ENCODE measurements around the gene BRF1. TPM values are rescaled to one million over a fixed set of nuclear protein-coding genes. Genes with fewer than 3 reads are reported as not detected.

The BRF1 gene
- total RNA-seq, 2 donors from 2014 or later, result 38.2 to 41.7 TPM

- peak overlapping the region in 1 of 2 donors; percentile 51 for H3K27ac Mint-ChIP-seq
- no peaks in the 10 kb centered on the region for H3K36me3 Mint-ChIP-seq
- H3K9me3 Mint-ChIP-seq, result no peaks in the 10 kb centered on the region
- DNase-seq (ENCODE audit: low spot score in 2 of 2), result peak in 1 of 2 donors; percentile 37
- peak; percentile 36 to 39 for ATAC-seq
Measured at GRCh38 chr14:105193916-105194782, 106.7 kb downstream of the BRF1 start.

GRCh38 chr14:105192866-105193731, 107.7 kb downstream of the BRF1 start:
- peaks cover 0 to 7% of the 10 kb centered on the region in 2 donors for H3K36me3 Mint-ChIP-seq
- ATAC-seq (peak; percentile 54 to 67), DNase-seq (ENCODE audit: low spot score in 2 of 2) (peak in 1 of 2 donors; percentile 22)
- H3K9me3 Mint-ChIP-seq, result peaks cover 0 to 6% of the 10 kb centered on the region in 2 donors
- no peak overlapping the region for H3K27ac Mint-ChIP-seq

GRCh38 chr14:105187935-105188524, 112.8 kb downstream of the BRF1 start:
- Mint-ChIP-seq H3K27ac (no peak overlapping the region), H3K36me3 (peaks cover 0 to 9% of the 10 kb centered on the region in 2 donors), H3K9me3 (peaks cover 0 to 6% of the 10 kb centered on the region in 2 donors)
- ATAC-seq (peak; percentile 44 to 51), DNase-seq (ENCODE audit: low spot score in 2 of 2) (no peak)

- ATAC-seq (no peak), DNase-seq (ENCODE audit: low spot score in 2 of 2) (no peak)
- Mint-ChIP-seq H3K36me3 (peaks cover 0 to 9% of the 10 kb centered on the region in 2 donors), H3K9me3 (peaks cover 0 to 6% of the 10 kb centered on the region in 2 donors), H3K27ac (no peak overlapping the region)
Measured at GRCh38 chr14:105187116-105187515, 113.7 kb downstream of the BRF1 start.

GRCh38 chr14:105185973-105186372, 114.8 kb downstream of the BRF1 start:
- H3K27ac Mint-ChIP-seq, result no peak overlapping the region
- no peak for ATAC-seq
- peaks cover 0 to 9% of the 10 kb centered on the region in 2 donors for H3K36me3 Mint-ChIP-seq
- DNase-seq (ENCODE audit: low spot score in 2 of 2), result no peak
- peaks cover 0 to 6% of the 10 kb centered on the region in 2 donors for H3K9me3 Mint-ChIP-seq

GRCh38 chr14:105185001-105185400, 115.8 kb downstream of the BRF1 start:
- Mint-ChIP-seq H3K27ac (no peak overlapping the region), H3K9me3 (peaks cover 0 to 6% of the 10 kb centered on the region in 2 donors), H3K36me3 (peaks cover 0 to 9% of the 10 kb centered on the region in 2 donors)
- ATAC-seq (no peak), DNase-seq (ENCODE audit: low spot score in 2 of 2) (no peak)

- H3K9me3 Mint-ChIP-seq, result peaks cover 0 to 6% of the 10 kb centered on the region in 2 donors
- DNase-seq (ENCODE audit: low spot score in 2 of 2), result no peak
- peaks cover 0 to 9% of the 10 kb centered on the region in 2 donors for H3K36me3 Mint-ChIP-seq
- ATAC-seq, result no peak
- H3K27ac Mint-ChIP-seq, result no peak overlapping the region
Measured at GRCh38 chr14:105184461-105184860, 116.3 kb downstream of the BRF1 start.

GRCh38 chr14:105182296-105183020, 118.3 kb downstream of the BRF1 start:
- no peaks in the 10 kb centered on the region for H3K36me3 Mint-ChIP-seq
- DNase-seq (ENCODE audit: low spot score in 2 of 2) (no peak), ATAC-seq (no peak)
- H3K9me3 Mint-ChIP-seq, result no peaks in the 10 kb centered on the region
- no peak overlapping the region for H3K27ac Mint-ChIP-seq

GRCh38 chr14:105181549-105182295, 119.1 kb downstream of the BRF1 start:
- no peaks in the 10 kb centered on the region for H3K36me3 Mint-ChIP-seq
- DNase-seq (ENCODE audit: low spot score in 2 of 2) (no peak), ATAC-seq (no peak)
- no peaks in the 10 kb centered on the region for H3K9me3 Mint-ChIP-seq
- no peak overlapping the region for H3K27ac Mint-ChIP-seq

- peak; percentile 84 to 86 for ATAC-seq
- Mint-ChIP-seq H3K36me3 (no peaks in the 10 kb centered on the region), H3K9me3 (no peaks in the 10 kb centered on the region), H3K27ac (peak within 1 kb of the TSS in 1 of 2 donors; percentile 27)
- DNase-seq (ENCODE audit: low spot score in 2 of 2), result peak; percentile 76 to 83
Measured at GRCh38 chr14:105180592-105181548, 119.9 kb downstream of the BRF1 start, which contains the start of gene NUDT14. Gene NUDT14 (minus strand): TSS chr14:105181312. CDS start chr14:105181209, 103 bp downstream.

- Mint-ChIP-seq H3K36me3 (no peaks in the 10 kb centered on the region), H3K27ac (no peak overlapping the region), H3K9me3 (no peaks in the 10 kb centered on the region)
- DNase-seq (ENCODE audit: low spot score in 2 of 2) (no peak), ATAC-seq (no peak)
Measured at GRCh38 chr14:105179191-105179590, 121.6 kb downstream of the BRF1 start.

- no peak for DNase-seq (ENCODE audit: low spot score in 2 of 2)
- no peak overlapping the region for H3K27ac Mint-ChIP-seq
- no peaks in the 10 kb centered on the region for H3K36me3 Mint-ChIP-seq
- no peak for ATAC-seq
- no peaks in the 10 kb centered on the region for H3K9me3 Mint-ChIP-seq
Measured at GRCh38 chr14:105178868-105179140, 122.0 kb downstream of the BRF1 start.

- no peaks in the 10 kb centered on the region for H3K9me3 Mint-ChIP-seq
Measured at GRCh38 chr14:105178069-105178867, 122.5 kb downstream of the BRF1 start.

GRCh38 chr14:105177082-105177481, 123.7 kb downstream of the BRF1 start:
- no peak for ATAC-seq
- Mint-ChIP-seq H3K9me3 (no peaks in the 10 kb centered on the region), H3K36me3 (no peaks in the 10 kb centered on the region), H3K27ac (no peak overlapping the region)
- no peak for DNase-seq (ENCODE audit: low spot score in 2 of 2)

More at GRCh38 chr14:105178069-105178867, 122.5 kb downstream of the BRF1 start:
- ATAC-seq (no peak), DNase-seq (ENCODE audit: low spot score in 2 of 2) (no peak)
- Mint-ChIP-seq H3K36me3 (no peaks in the 10 kb centered on the region), H3K27ac (peak overlapping the region in 1 of 2 donors; percentile 73)
